Sigmoid colon (tissue), 4 donors: Measurements from ENCODE around the gene TAF1.

Experiments used
- EP300 ChIP-seq, 4 donors: sonication (generic); formaldehyde crosslinking; IDR thresholded peaks; one replicate each; pipeline ENCODE4 v1.6.1; 2017; ENCODE audit warnings: antibody characterized with exemption in 4 of 4
- POLR2A ChIP-seq, 2 donors: fragments of 450-650 bp; IDR thresholded peaks; one replicate each; pipeline ENCODE4 v1.6.1; 2016; ENCODE audit warnings: antibody characterized with exemption in 2 of 2, mild to moderate bottlenecking in 2 of 2, moderate library complexity in 2 of 2
- TF ChIP-seq, protein P1 (sequence below), 4 experiments: fragments of 450-650 bp in 3 of 4; fragments of 200-600 bp in 1 of 4; IDR thresholded peaks; one replicate each; pipeline ENCODE4 v1.5.1; 2016 to 2019; ENCODE audit warnings: antibody characterized with exemption in 4 of 4, mild to moderate bottlenecking in 3 of 4, moderate library complexity in 2 of 4

GRCh38 chrX:71466979-71467523 lies 100.9 kb downstream of the TAF1 start:
- TF ChIP-seq, protein P1, sequence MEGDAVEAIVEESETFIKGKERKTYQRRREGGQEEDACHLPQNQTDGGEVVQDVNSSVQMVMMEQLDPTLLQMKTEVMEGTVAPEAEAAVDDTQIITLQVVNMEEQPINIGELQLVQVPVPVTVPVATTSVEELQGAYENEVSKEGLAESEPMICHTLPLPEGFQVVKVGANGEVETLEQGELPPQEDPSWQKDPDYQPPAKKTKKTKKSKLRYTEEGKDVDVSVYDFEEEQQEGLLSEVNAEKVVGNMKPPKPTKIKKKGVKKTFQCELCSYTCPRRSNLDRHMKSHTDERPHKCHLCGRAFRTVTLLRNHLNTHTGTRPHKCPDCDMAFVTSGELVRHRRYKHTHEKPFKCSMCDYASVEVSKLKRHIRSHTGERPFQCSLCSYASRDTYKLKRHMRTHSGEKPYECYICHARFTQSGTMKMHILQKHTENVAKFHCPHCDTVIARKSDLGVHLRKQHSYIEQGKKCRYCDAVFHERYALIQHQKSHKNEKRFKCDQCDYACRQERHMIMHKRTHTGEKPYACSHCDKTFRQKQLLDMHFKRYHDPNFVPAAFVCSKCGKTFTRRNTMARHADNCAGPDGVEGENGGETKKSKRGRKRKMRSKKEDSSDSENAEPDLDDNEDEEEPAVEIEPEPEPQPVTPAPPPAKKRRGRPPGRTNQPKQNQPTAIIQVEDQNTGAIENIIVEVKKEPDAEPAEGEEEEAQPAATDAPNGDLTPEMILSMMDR (IDR thresholded peaks at IDR 0.05) = no peak
- TF ChIP-seq POLR2A (IDR thresholded peaks at IDR 0.05) (no peak), EP300 (IDR thresholded peaks at IDR 0.05) (no peak)
